Heart right ventricle (tissue), 16 donors: Measurements from ENCODE around the gene TRMT2B. TPM values are rescaled to one million over a fixed set of nuclear protein-coding genes. Genes with fewer than 3 reads are reported as not detected.

ENCODE experiments used
- ATAC-seq, 8 donors: fragments of 200-7000 bp; cut with Tn5 transposase; one replicate each; pipeline ENCODE4 v1.9.1; 2020; ENCODE audit warnings: mild to moderate bottlenecking in 8 of 8, moderate library complexity in 8 of 8, moderate number of reproducible peaks in 1 of 8
- DNase-seq, 2 donors: peaks; one replicate each; pipeline ENCODE4 v3.0.0-alpha.2; 2020
- H3K27ac ChIP-seq, 10 donors: fragments of 200-600 bp; sonication (generic) in 2 of 10; one replicate each; pipeline versions ENCODE4 v1.5.0 to v1.8.0; 2020 to 2022; ENCODE audit warnings: mild to moderate bottlenecking in 3 of 10
- H3K27me3 ChIP-seq, 7 donors: fragments of 200-600 bp; one replicate each; pipeline ENCODE4 v1.8.0; 2021 to 2022; ENCODE audit warnings: mild to moderate bottlenecking in 2 of 7
- H3K36me3 ChIP-seq, 9 donors: fragments of 200-600 bp; sonication (generic) in 1 of 9; one replicate each; pipeline versions ENCODE4 v1.5.0 to v1.8.0; 2020 to 2022; ENCODE audit warnings: mild to moderate bottlenecking in 2 of 9
- H3K4me1 ChIP-seq, 9 donors: fragments of 200-600 bp; sonication (generic) in 1 of 9; one replicate each; pipeline versions ENCODE4 v1.5.0 to v1.8.0; 2020 to 2022; ENCODE audit warnings: mild to moderate bottlenecking in 4 of 9
- H3K4me3 ChIP-seq, 10 donors: fragments of 200-600 bp; sonication (generic) in 2 of 10; one replicate each; pipeline versions ENCODE4 v1.5.0 to v1.8.0; 2020 to 2022; ENCODE audit warnings: mild to moderate bottlenecking in 7 of 10, moderate library complexity in 2 of 10
- H3K9me3 ChIP-seq, 11 donors: fragments of 200-600 bp in 10 of 11; sonication (generic) in 2 of 11; one replicate each; pipeline versions ENCODE4 v1.5.0 to v1.8.0; 2013 to 2022; ENCODE audit warnings: mild to moderate bottlenecking in 2 of 11, control low read depth in 1 of 11, moderate library complexity in 1 of 11
- WGBS, 2 donors: extraction: QIAGEN DNeasy Blood & Tissue Kit; methylation state at CpG; one replicate each; pipeline ENCODE4 v1.1.7; 2013; ENCODE audit warnings: inconsistent platforms in 1 of 2; 5-methylcytosine and 5-hydroxymethylcytosine counted together
- intact Hi-C, 10 donors: fragments of 100-400 bp; cut with DNase I; formaldehyde crosslinking; loops; one replicate each; pipeline versions ENCODE4 v1.11.1 to v1.14.2; 2022
- polyA plus RNA-seq, 2 donors: library from polyadenylated mRNA; stranded (reverse); fragments of 200-250 nt; gene quantifications; one replicate each; pipeline ENCODE4 v1.2.3, GENCODE V29; 2013
- total RNA-seq, 10 donors: library from RNA; stranded (reverse); fragmentation: NEBNext Ultra II Directional in 3 of 10; extraction: Animal tissue kit (Norgen Biotek cat#: 25700) in 3 of 10; gene quantifications; one replicate each; pipeline versions ENCODE4 v1.2.1 to v1.2.4, GENCODE V29; 2021 to 2023
- TF ChIP-seq, protein P1 (sequence below), 9 donors: fragments of 200-600 bp; sonication (generic) in 2 of 9; IDR thresholded peaks; one replicate each; pipeline versions ENCODE4 v1.5.0 to v1.8.0; 2021 to 2022; ENCODE audit warnings: antibody characterized with exemption in 9 of 9, mild to moderate bottlenecking in 5 of 9, moderate library complexity in 1 of 9
- donor health status: Arrhythmogenic right ventricular cardiomyopathy.
- donor health status: ischemic (EF 13 %, LVEDD 7.1; RV severe dilation, severe dysfunction).
- donor health status: healthy with polysubstance abuse.
- donor health status: DM: no; HTN: yes; CAD: no.
- donor health status: DM: no; HTN: no; CAD: no.
- donor health status: ischemic (EF 25% LVEDD 6.9; RV normal size, moderate dysfunction).
- donor health status: ischemic (EF 25% LVEDD 5.7; RV mildly dilated, moderate dysfunction).
- donor health status: healthy.
- donor health status: DM: yes; HTN: yes; CAD: no.
- donor health status: Ischemic cardiomyopathy.
- donor health status: ischemic (EF 35%, LVEDD 5.7; RV mildly dilated, moderate dysfunction).
- donor health status: nonischemic (EF 11% LVEDD 7.7; RV severe dilation, severe dysfunction).
- donor health status: DM: yes; HTN: yes; CAD: no.
- donor health status: PGD.
- donor health status: ischemic (EF 29% LVEDD 5.4; RV normal size, mild dysfunction).
- donor health status: nonischemic (EF 23%, LVEDD 6.1; RV moderate dilation, normal function).

TRMT2B gene
- total and polyA plus RNA-seq, 12 donors, result 8.2 to 21.2 (median 15.4) TPM

DNA sequence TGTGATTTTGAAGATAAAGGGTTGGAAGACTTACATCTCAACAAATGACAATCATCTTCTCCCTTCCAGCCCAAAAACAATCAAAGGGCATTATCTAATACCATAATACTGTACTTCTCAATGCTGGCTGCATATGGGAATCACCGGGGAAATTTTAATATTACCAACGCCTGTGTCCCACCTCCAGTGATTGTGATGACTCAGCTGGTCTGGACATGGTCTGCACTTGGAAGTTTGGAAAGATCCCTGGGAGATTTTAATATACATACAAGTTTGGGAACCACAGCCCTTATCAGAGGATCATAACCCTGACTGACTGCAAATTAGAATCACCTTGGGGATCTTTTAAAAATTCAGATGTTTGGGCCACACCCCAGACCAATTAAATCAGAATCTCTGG is 52.5 kb downstream of the TRMT2B start:
- no peak overlapping the region for H3K27ac ChIP-seq
- no peak overlapping the region for H3K4me3 ChIP-seq
- H3K36me3 ChIP-seq, result peaks cover 0 to 21% (median 0%) of the 10 kb centered on the region in 9 donors
- H3K4me1 ChIP-seq, result no peaks in the 10 kb centered on the region
- ATAC-seq, result no peak
- intact Hi-C loops, result no loop called here
- H3K9me3 ChIP-seq, result no peaks in the 10 kb centered on the region
- TF ChIP-seq, protein P1, sequence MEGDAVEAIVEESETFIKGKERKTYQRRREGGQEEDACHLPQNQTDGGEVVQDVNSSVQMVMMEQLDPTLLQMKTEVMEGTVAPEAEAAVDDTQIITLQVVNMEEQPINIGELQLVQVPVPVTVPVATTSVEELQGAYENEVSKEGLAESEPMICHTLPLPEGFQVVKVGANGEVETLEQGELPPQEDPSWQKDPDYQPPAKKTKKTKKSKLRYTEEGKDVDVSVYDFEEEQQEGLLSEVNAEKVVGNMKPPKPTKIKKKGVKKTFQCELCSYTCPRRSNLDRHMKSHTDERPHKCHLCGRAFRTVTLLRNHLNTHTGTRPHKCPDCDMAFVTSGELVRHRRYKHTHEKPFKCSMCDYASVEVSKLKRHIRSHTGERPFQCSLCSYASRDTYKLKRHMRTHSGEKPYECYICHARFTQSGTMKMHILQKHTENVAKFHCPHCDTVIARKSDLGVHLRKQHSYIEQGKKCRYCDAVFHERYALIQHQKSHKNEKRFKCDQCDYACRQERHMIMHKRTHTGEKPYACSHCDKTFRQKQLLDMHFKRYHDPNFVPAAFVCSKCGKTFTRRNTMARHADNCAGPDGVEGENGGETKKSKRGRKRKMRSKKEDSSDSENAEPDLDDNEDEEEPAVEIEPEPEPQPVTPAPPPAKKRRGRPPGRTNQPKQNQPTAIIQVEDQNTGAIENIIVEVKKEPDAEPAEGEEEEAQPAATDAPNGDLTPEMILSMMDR (IDR thresholded peaks at IDR 0.05), result no peak
- peaks cover 0 to 2% (median 0%) of the 10 kb centered on the region in 7 donors for H3K27me3 ChIP-seq
- DNase-seq, result no peak
- 98 to 100% methylated on average over 2 of the region's 2 CpGs for WGBS, 2 donors

- WGBS, 2 donors, result 80 to 86% methylated on average over 5 of the region's 5 CpGs
- intact Hi-C loops, result no loop called here
- ATAC-seq, result peak in 1 of 8 donors; percentile 37
- Histone ChIP-seq H3K36me3 (peaks cover 0 to 2% (median 0%) of the 10 kb centered on the region in 9 donors), H3K4me3 (no peak overlapping the region), H3K27me3 (peaks cover 0 to 8% (median 0%) of the 10 kb centered on the region in 7 donors), H3K27ac (no peak overlapping the region), H3K4me1 (no peaks in the 10 kb centered on the region), H3K9me3 (no peaks in the 10 kb centered on the region)
- TF ChIP-seq, protein P1 (IDR thresholded peaks at IDR 0.05), result no peak
- no peak for DNase-seq
These were observed 56.4 kb downstream of the TRMT2B start for GRCh38 chrX:100995469-100995868.

DNA sequence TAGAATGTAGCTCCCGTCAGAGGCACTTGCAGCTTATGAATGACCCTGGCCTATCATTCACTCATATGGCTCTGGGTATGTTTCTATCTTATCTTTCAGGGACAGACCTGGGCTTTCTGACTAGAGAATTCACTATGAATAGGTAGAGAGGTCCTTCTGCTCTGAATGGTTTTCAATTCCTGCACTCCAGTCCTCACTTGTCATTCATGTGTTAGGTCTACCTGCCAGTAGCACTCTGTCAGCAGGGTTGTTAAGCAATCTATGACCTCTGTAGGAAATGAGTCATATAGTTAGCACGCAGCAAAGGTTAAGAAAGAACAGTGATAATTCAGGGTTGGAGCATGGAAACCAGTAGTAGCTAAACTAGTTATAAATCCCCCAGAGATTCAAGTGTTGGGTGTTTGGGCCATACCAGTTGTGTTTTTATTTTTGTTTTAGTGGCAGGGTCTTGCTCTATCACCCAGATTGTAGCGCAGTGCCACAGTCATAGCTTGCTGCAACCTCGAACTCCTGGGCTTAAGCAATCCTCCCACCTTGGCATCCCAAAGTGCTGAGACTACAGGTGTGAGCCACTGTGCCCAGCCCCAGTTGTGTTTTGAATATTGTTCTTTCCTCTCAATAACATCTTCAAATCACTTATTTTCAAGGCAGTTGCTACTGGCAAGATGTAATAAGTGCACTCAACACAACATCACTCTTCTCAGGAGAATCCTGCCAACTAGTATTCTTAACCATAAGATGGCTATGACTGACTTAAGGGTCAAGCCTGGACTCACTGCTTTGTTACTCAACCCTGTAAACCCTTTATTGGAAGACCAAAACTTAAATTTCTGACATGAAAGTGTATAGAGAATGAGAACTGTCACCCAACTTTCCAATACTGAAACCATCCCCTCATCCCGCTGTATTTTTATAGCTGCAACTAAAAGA is 57.3 kb downstream of the TRMT2B start:
- peaks cover 0 to 8% (median 0%) of the 10 kb centered on the region in 7 donors for H3K27me3 ChIP-seq
- no peaks in the 10 kb centered on the region for H3K9me3 ChIP-seq
- H3K4me1 ChIP-seq, result no peaks in the 10 kb centered on the region
- H3K36me3 ChIP-seq, result no peaks in the 10 kb centered on the region
- intact Hi-C loops, result no loop called here
- peak in 1 of 8 donors; percentile 87 for ATAC-seq
- no peak for DNase-seq
- WGBS, 2 donors, result 74 to 84% methylated on average over 5 of the region's 5 CpGs
- H3K27ac ChIP-seq, result no peak overlapping the region
- TF ChIP-seq, protein P1 (IDR thresholded peaks at IDR 0.05), result no peak
- H3K4me3 ChIP-seq, result no peak overlapping the region

- ATAC-seq (no peak), DNase-seq (no peak)
- Histone ChIP-seq H3K36me3 (no peaks in the 10 kb centered on the region), H3K4me3 (no peak overlapping the region), H3K27ac (no peak overlapping the region), H3K9me3 (no peaks in the 10 kb centered on the region), H3K27me3 (peaks cover 0 to 8% (median 0%) of the 10 kb centered on the region in 7 donors), H3K4me1 (no peaks in the 10 kb centered on the region)
- intact Hi-C loops, result no loop called here
- TF ChIP-seq, protein P1 (IDR thresholded peaks at IDR 0.05), result no peak
- 85 to 94% methylated on average over 2 of the region's 2 CpGs for WGBS, 2 donors
These were observed 61.8 kb downstream of the TRMT2B start for GRCh38 chrX:100990139-100990538.
